GM12878 (cell line): ENCODE data around the gene GGA2.

Experiments
- CBX5 ChIP-seq: sonication (generic); IDR thresholded peaks from 2 replicates; pipeline ENCODE4 v1.6.1; 2016; ENCODE audit warnings: low read depth, moderate library complexity, mild to moderate bottlenecking, inconsistent platforms
- EZH2 ChIP-seq: IDR thresholded peaks from 2 replicates; pipeline ENCODE4 v1.6.1; 2012; ENCODE audit warnings: low read depth, mild to moderate bottlenecking, control low read depth, inconsistent platforms, low read length, borderline replicate concordance; ENCODE audit not compliant: control insufficient read depth
- GABPA ChIP-seq: IDR thresholded peaks from 2 replicates; pipeline ENCODE4 v1.6.1; 2014; ENCODE audit warnings: antibody characterized with exemption, low read depth, mild to moderate bottlenecking, inconsistent platforms
- NR2C1 ChIP-seq: fragments of 450-650 bp; IDR thresholded peaks from 2 replicates; pipeline ENCODE4 v1.6.1; 2017; ENCODE audit warnings: antibody characterized with exemption, mild to moderate bottlenecking, moderate library complexity
- NRF1 ChIP-seq: conservative IDR thresholded peaks from 2 replicates; pipeline ENCODE4 v1.6.1; 2011; ENCODE audit warnings: mild to moderate bottlenecking, low read depth, low read length, improper control_type of control experiment
- RAD21 ChIP-seq: IDR thresholded peaks from 2 replicates; pipeline ENCODE4 v1.6.1; 2011; ENCODE audit warnings: mild to moderate bottlenecking, low read depth, low read length, moderate library complexity; ENCODE audit not compliant: insufficient read depth

GRCh38 chr16:23496821-23497542, 13.3 kb downstream of the GGA2 start:
- TF ChIP-seq NRF1, result no peak
- TF ChIP-seq NR2C1, result no peak
- no peak for TF ChIP-seq CBX5
- no peak for TF ChIP-seq EZH2
- no peak for TF ChIP-seq GABPA
- no peak for TF ChIP-seq RAD21
